ENCODE data around the gene RNF224.
A peak's percentile ranks its signal among the peaks of the same experiment; 100 is the strongest.

The RNF224 gene

DNA sequence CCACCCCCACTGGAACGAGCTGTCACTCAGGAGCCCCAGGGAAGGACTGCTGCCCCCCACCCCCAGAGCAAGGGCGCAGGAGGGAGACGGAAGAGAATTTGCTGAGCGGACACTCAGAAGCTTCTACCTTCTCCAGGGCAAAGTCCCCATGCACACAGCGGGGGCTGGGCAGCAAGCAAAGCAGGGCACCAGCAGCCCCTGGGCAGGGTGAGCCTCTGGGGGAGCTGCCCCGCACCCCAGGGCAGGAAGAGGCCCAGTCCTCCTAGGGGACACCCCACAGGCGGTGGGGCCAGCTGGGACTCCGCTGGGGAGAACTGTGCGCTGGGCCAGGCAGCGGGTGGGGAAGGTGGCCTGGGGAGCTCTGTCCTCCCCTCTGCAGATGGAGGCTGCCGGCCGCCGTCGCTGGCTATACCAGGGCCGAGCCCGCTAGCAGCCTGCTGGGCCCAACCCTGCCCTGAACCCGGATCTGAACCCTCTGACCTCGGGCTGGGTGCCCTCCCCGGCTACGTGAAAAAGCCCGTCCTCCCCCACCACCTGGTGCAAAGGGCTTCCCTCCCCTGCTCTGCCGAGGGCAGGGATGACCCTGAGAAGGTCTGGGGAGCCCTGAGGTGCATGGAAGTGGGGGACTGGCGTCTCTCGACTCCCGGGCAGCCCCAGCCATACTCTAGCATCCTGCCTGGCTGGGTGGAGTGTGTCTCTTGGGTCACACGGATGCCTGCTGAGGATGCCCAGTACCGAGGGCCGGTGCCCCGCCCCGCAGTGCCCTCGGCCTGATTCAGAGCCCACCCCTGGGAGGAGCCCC lies 2.8 kb downstream of the RNF224 start:
- peaks cover 1% of the 10 kb centered on the region for H3K36me3 Mint-ChIP-seq (ENCODE audit: insufficient read depth)
- H3K27ac Mint-ChIP-seq (ENCODE audit: low read depth): no peak overlapping the region
- H3K9me3 Mint-ChIP-seq: no peaks in the 10 kb centered on the region
- peaks cover 15% of the 10 kb centered on the region for H3K27me3 Mint-ChIP-seq
- no peak overlapping the region for H3K4me3 Mint-ChIP-seq
- ATAC-seq (replicated peaks; ENCODE audit: extremely low read depth, poor library complexity, severe bottlenecking) (no peak), DNase-seq (ENCODE audit: low spot score in 2 of 2) (no peak)
- peaks cover 6% of the 10 kb centered on the region for H3K4me1 Mint-ChIP-seq

DNA sequence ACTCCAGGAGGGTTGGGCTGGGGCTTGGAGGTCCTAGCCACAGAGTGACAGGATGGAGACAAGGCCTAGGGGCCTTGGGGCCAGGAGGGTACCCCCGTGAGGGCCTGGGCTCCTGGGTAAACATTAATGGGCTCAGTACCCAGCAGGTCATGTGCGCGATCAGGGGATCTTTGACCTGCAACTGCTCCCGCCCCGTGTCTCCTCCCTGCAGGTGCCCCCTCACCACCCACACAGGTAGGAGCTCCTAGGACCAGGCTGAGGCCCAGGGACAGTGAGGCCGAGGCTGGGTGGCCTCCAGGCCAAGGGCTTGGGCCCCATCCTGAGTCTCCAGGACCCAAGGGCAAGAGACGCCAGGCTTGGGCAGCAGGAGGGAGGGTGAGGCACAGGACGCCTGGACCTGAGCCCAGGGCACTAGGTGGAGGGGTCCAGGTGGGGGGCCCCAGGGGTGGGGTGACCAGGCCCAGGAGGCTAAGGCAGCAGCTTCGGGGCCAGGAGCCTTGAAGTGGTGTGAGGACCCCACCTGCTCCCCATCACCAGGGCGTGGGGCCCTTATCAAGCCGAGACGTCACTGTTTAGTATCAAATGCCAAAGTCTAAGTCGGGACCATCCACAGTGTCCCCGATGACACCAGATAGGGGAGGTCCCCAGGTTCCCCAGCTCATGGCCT lies 3.5 kb downstream of the RNF224 start, which contains the start of gene SLC34A3:
TSS of gene SLC34A3 (plus strand) at position 197 of the 667 bp plus-strand sequence. CDS start 802 bp downstream, outside the sequence.
- DNase-seq (ENCODE audit: low spot score in 2 of 2) (no peak), ATAC-seq (replicated peaks; ENCODE audit: extremely low read depth, poor library complexity, severe bottlenecking) (no peak)
- Mint-ChIP-seq H3K27me3 (peaks cover 17% of the 10 kb centered on the region), H3K27ac (ENCODE audit: low read depth) (no peak within 1 kb of the TSS), H3K36me3 (ENCODE audit: insufficient read depth) (peaks cover 1% of the 10 kb centered on the region), H3K4me3 (no peak within 1 kb of the TSS), H3K4me1 (peaks cover 6% of the 10 kb centered on the region), H3K9me3 (no peaks in the 10 kb centered on the region)

GRCh38 chr9:137231372-137232039 lies 4.2 kb downstream of the RNF224 start:
- H3K9me3 Mint-ChIP-seq: no peaks in the 10 kb centered on the region
- no peak overlapping the region for H3K27ac Mint-ChIP-seq (ENCODE audit: low read depth)
- H3K4me1 Mint-ChIP-seq: peaks cover 6% of the 10 kb centered on the region
- no peak overlapping the region for H3K4me3 Mint-ChIP-seq
- DNase-seq (ENCODE audit: low spot score in 2 of 2) (no peak), ATAC-seq (replicated peaks; ENCODE audit: extremely low read depth, poor library complexity, severe bottlenecking) (no peak)
- peaks cover 1% of the 10 kb centered on the region for H3K36me3 Mint-ChIP-seq (ENCODE audit: insufficient read depth)
- H3K27me3 Mint-ChIP-seq: peaks cover 17% of the 10 kb centered on the region

DNA sequence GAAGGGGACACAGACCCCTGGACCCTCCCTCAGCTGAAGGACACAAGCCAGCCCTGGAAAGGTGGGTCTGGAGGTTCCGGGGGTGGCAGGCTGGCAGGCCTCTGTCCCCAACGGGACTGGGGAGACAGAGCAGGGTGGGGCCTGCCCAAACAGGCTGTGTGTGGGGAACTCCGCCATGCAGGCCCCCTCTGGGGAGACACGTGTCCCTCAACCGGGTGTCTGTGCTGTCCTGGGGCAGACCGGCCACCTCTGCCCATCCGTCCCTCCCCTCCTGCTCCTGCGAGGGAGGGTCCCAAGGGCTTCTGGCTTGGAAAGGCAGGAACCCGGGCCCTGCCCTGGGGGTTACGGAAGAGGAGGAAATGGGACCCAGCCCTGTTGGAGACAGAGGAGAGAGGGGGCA lies 4.8 kb downstream of the RNF224 start:
- no peak overlapping the region for H3K27ac Mint-ChIP-seq (ENCODE audit: low read depth)

DNA sequence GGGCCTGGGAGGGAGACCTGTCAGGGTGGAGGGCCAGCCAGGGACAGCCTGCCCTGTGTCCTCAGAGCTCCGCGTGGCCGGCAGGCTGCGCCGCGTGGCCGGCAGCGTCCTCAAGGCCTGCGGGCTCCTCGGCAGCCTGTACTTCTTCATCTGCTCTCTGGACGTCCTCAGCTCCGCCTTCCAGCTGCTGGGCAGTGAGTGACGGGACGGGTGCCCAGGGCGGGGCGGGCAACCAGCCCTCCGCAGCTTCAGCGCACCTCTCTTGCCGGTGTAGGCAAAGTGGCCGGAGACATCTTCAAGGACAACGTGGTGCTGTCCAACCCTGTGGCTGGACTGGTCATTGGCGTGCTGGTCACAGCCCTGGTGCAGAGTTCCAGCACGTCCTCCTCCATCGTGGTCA lies 5.2 kb downstream of the RNF224 start:
- Mint-ChIP-seq H3K4me3 (no peak overlapping the region), H3K9me3 (no peaks in the 10 kb centered on the region), H3K27me3 (peaks cover 13% of the 10 kb centered on the region), H3K36me3 (ENCODE audit: insufficient read depth) (peaks cover 1% of the 10 kb centered on the region), H3K4me1 (peaks cover 4% of the 10 kb centered on the region), H3K27ac (ENCODE audit: low read depth) (no peak overlapping the region)
- DNase-seq (ENCODE audit: low spot score in 2 of 2) (no peak), ATAC-seq (replicated peaks; ENCODE audit: extremely low read depth, poor library complexity, severe bottlenecking) (no peak)

More for the DNA sequence above, 4.8 kb downstream of the RNF224 start:
- DNase-seq (ENCODE audit: low spot score in 2 of 2): no peak
- Mint-ChIP-seq H3K9me3 (no peaks in the 10 kb centered on the region), H3K36me3 (ENCODE audit: insufficient read depth) (peaks cover 1% of the 10 kb centered on the region), H3K4me3 (no peak overlapping the region), H3K27me3 (peaks cover 17% of the 10 kb centered on the region), H3K4me1 (peaks cover 6% of the 10 kb centered on the region)
- no peak for ATAC-seq (replicated peaks; ENCODE audit: extremely low read depth, poor library complexity, severe bottlenecking)

DNA sequence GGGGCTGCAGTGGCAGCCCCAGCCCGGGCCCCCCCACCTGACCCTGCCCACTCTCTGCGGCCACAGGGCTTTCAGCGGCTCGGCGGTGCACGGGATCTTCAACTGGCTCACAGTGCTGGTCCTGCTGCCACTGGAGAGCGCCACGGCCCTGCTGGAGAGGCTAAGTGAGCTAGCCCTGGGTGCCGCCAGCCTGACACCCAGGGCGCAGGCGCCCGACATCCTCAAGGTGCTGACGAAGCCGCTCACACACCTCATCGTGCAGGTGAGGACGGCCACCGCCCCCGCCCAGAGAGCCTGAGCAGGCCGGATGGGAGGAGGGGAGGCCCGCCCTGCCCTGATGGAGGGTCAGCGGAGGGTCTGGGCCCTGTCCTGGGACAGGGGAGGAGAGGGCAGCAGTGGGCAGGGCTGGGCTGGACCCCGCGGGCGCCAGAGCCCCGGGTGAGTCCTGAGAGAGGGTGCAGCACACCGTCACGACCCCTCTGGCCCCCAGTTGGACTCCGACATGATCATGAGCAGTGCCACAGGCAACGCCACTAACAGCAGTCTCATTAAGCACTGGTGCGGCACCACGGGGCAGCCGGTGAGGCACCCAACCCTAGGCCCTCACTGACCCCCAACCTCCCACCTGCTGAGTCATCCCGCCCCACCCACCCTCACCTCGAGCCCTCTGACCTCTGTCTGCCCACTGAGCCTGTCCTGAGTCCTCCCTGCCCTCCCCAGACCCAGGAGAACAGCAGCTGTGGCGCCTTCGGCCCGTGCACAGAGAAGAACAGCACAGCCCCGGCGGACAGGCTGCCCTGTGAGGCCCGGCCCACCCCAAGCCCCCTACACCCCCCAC lies 6.1 kb downstream of the RNF224 start:
- no peak for ATAC-seq (replicated peaks; ENCODE audit: extremely low read depth, poor library complexity, severe bottlenecking)
- Mint-ChIP-seq H3K36me3 (ENCODE audit: insufficient read depth) (no peaks in the 10 kb centered on the region), H3K9me3 (no peaks in the 10 kb centered on the region), H3K4me1 (no peaks in the 10 kb centered on the region), H3K27ac (ENCODE audit: low read depth) (no peak overlapping the region), H3K27me3 (peaks cover 8% of the 10 kb centered on the region), H3K4me3 (no peak overlapping the region)
- no peak for DNase-seq (ENCODE audit: low spot score in 2 of 2)

GRCh38 chr9:137234055-137234697 lies 6.9 kb downstream of the RNF224 start:
- ATAC-seq (replicated peaks; ENCODE audit: extremely low read depth, poor library complexity, severe bottlenecking): no peak
- Mint-ChIP-seq H3K4me1 (no peaks in the 10 kb centered on the region), H3K27ac (ENCODE audit: low read depth) (no peak overlapping the region), H3K36me3 (ENCODE audit: insufficient read depth) (no peaks in the 10 kb centered on the region), H3K27me3 (peaks cover 8% of the 10 kb centered on the region), H3K9me3 (no peaks in the 10 kb centered on the region), H3K4me3 (no peak overlapping the region)
- no peak for DNase-seq (ENCODE audit: low spot score in 2 of 2)

- Mint-ChIP-seq H3K27me3 (peaks cover 8% of the 10 kb centered on the region), H3K36me3 (ENCODE audit: insufficient read depth) (no peaks in the 10 kb centered on the region), H3K4me3 (no peak overlapping the region), H3K27ac (ENCODE audit: low read depth) (peak overlapping the region; percentile 51), H3K9me3 (no peaks in the 10 kb centered on the region), H3K4me1 (no peaks in the 10 kb centered on the region)
- no peak for DNase-seq (ENCODE audit: low spot score in 2 of 2)
- no peak for ATAC-seq (replicated peaks; ENCODE audit: extremely low read depth, poor library complexity, severe bottlenecking)
Observed at GRCh38 chr9:137234758-137235423, 7.6 kb downstream of the RNF224 start.

- Mint-ChIP-seq H3K4me3 (no peak overlapping the region), H3K36me3 (ENCODE audit: insufficient read depth) (peaks cover 2% of the 10 kb centered on the region), H3K27me3 (peaks cover 8% of the 10 kb centered on the region), H3K9me3 (no peaks in the 10 kb centered on the region), H3K27ac (ENCODE audit: low read depth) (peak overlapping the region; percentile 51), H3K4me1 (no peaks in the 10 kb centered on the region)
- DNase-seq (ENCODE audit: low spot score in 2 of 2) (no peak), ATAC-seq (replicated peaks; ENCODE audit: extremely low read depth, poor library complexity, severe bottlenecking) (no peak)
Observed at GRCh38 chr9:137235424-137236237, 8.3 kb downstream of the RNF224 start.

DNA sequence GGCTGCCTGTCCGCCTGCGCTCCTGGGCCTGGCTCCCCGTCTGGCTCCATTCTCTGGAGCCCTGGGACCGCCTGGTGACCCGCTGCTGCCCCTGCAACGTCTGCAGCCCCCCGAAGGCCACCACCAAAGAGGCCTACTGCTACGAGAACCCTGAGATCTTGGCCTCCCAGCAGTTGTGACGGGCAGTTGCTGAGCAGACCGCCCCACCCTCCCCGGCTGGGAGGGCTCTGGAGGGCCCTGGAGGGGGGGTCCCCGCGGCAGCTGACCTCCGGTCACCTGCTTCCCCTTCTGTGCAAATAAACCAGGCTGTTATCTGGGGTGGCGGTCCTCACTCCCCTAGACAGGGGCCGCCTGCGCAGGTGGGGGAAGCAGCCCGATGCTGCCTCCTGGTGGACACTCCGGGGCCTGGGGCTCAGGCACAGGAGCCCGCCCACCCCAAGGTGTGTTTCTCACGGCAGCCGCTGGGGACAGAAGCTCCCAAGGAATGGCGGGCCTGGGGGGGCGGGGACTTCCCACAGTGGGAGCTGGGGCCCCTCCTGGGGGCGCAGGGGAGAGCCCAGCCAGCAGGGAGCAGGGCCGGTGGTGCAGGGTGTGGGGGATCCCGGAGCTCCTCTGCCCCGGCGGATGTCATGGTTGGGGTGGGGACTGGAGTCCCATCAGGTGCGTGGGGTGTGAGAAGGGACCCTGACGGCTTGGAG lies 9.1 kb downstream of the RNF224 start:
- peaks cover 8% of the 10 kb centered on the region for H3K27me3 Mint-ChIP-seq
- ATAC-seq (replicated peaks; ENCODE audit: extremely low read depth, poor library complexity, severe bottlenecking) (peak; percentile 17), DNase-seq (ENCODE audit: low spot score in 2 of 2) (peak; percentile 79 to 86)
- peaks cover 6% of the 10 kb centered on the region for H3K4me1 Mint-ChIP-seq
- H3K9me3 Mint-ChIP-seq: no peaks in the 10 kb centered on the region
- H3K27ac Mint-ChIP-seq (ENCODE audit: low read depth): no peak overlapping the region
- no peak overlapping the region for H3K4me3 Mint-ChIP-seq
- H3K36me3 Mint-ChIP-seq (ENCODE audit: insufficient read depth): peaks cover 8% of the 10 kb centered on the region

Measured in central memory CD8-positive, alpha-beta T cell (primary cell).